Prostate gland (tissue), 2 donors: Measurements from ENCODE around the gene KCNV2.

Source experiments
- POLR2AphosphoS5 ChIP-seq: sonication (generic); formaldehyde crosslinking; IDR thresholded peaks from one replicate; pipeline ENCODE4 v1.6.1; 2017; ENCODE audit warnings: antibody characterized with exemption
- TF ChIP-seq, protein P1 (sequence below), 4 experiments: fragments of 200-600 bp in 2 of 4; fragments of 450-650 bp in 2 of 4; sonication (generic) in 2 of 4; IDR thresholded peaks; 1 replicate in 3 of 4; 2 replicates in 1 of 4; pipeline ENCODE4 v1.5.1; 2016 to 2019; ENCODE audit warnings: antibody characterized with exemption in 4 of 4, mild to moderate bottlenecking in 2 of 4, moderate library complexity in 2 of 4

DNA sequence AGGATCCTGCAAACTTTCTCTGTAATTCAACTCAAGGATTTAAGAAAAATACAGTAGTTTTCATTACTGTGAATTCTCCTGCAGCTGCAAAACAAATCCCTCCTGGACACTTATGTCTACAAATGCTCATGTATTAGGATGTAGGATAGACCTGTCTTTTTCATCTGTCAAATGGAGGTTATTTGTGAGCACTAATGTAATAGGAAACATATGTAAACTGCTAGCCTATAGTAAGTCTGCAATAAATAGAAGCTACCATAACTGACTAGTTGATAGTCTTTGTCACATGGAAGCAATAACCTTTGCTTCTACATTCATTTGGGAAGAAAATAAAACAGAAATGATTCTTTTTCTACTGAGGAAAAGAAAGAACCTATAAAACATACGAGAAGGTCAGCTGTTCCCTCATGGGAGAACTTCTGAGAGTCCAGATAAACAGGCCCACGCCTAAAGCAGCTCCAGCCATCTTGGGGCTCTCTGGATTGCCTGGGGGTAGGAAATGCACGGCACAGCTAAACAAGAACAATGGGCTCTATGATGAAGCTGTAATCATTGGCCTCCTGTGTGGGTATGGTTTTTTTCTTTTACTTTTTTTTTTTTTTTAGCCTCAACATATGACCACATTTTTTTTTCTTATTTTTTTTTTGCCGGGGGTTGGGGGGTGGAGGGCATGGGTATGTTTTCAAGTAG, 6.2 kb downstream of the KCNV2 start:
- TF ChIP-seq, protein P1, sequence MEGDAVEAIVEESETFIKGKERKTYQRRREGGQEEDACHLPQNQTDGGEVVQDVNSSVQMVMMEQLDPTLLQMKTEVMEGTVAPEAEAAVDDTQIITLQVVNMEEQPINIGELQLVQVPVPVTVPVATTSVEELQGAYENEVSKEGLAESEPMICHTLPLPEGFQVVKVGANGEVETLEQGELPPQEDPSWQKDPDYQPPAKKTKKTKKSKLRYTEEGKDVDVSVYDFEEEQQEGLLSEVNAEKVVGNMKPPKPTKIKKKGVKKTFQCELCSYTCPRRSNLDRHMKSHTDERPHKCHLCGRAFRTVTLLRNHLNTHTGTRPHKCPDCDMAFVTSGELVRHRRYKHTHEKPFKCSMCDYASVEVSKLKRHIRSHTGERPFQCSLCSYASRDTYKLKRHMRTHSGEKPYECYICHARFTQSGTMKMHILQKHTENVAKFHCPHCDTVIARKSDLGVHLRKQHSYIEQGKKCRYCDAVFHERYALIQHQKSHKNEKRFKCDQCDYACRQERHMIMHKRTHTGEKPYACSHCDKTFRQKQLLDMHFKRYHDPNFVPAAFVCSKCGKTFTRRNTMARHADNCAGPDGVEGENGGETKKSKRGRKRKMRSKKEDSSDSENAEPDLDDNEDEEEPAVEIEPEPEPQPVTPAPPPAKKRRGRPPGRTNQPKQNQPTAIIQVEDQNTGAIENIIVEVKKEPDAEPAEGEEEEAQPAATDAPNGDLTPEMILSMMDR (IDR thresholded peaks at IDR 0.05), result no peak
- no peak for TF ChIP-seq POLR2AphosphoS5
